BE2C (cell line): ENCODE measurements around the gene RGS6.

Source experiments
- DNase-seq: peaks from one replicate; pipeline ENCODE4 v3.0.0-alpha.2; 2020
- H3K27me3 ChIP-seq: fragments of 250-450 bp; sonication (Bioruptor Pico); 2 replicates; pipeline ENCODE4 v1.5.1; 2020; ENCODE audit warnings: mild to moderate bottlenecking
- H3K36me3 ChIP-seq: fragments of 250-450 bp; sonication (Bioruptor Pico); 2 replicates; pipeline ENCODE4 v1.5.1; 2020; ENCODE audit warnings: mild to moderate bottlenecking
- H3K4me1 ChIP-seq: fragments of 250-450 bp; sonication (Bioruptor Pico); 2 replicates; pipeline ENCODE4 v1.5.1; 2020
- H3K4me3 ChIP-seq: 2 replicates; pipeline ENCODE4 v1.5.1; 2011; ENCODE audit warnings: low read depth, low read length
- H3K9me3 ChIP-seq: fragments of 250-450 bp; sonication (Bioruptor Pico); 2 replicates; pipeline ENCODE4 v1.5.1; 2020
- TF ChIP-seq, protein P1 (sequence below): IDR thresholded peaks from 2 replicates; pipeline ENCODE4 v1.5.1; 2012; ENCODE audit warnings: mild to moderate bottlenecking, low read depth, low read length

RGS6 gene

DNA sequence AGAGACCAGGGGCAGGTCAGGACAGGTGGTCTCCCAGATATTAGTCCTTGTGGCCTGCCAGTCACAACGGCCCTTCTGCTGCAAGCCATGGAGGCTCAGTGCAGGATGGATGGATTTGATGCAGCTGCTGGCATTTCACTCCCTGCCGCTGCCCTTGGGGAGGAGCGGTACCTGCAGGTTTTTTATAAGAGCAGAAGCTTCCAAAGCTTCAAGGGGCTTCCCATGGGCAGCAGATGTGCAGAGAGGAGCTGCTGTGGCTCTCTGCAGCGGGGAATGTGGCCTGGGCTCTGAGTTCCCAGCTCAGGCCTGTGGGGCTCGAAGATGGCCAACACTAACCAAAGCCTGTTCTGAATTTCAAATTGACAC is 582.4 kb downstream of the RGS6 start:
- no peaks in the 10 kb centered on the region for H3K4me1 ChIP-seq
- H3K27me3 ChIP-seq: peaks cover 12% of the 10 kb centered on the region
- TF ChIP-seq, protein P1, sequence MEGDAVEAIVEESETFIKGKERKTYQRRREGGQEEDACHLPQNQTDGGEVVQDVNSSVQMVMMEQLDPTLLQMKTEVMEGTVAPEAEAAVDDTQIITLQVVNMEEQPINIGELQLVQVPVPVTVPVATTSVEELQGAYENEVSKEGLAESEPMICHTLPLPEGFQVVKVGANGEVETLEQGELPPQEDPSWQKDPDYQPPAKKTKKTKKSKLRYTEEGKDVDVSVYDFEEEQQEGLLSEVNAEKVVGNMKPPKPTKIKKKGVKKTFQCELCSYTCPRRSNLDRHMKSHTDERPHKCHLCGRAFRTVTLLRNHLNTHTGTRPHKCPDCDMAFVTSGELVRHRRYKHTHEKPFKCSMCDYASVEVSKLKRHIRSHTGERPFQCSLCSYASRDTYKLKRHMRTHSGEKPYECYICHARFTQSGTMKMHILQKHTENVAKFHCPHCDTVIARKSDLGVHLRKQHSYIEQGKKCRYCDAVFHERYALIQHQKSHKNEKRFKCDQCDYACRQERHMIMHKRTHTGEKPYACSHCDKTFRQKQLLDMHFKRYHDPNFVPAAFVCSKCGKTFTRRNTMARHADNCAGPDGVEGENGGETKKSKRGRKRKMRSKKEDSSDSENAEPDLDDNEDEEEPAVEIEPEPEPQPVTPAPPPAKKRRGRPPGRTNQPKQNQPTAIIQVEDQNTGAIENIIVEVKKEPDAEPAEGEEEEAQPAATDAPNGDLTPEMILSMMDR: no peak
- no peak for DNase-seq
- H3K9me3 ChIP-seq: no peaks in the 10 kb centered on the region
- no peak overlapping the region for H3K4me3 ChIP-seq
- no peaks in the 10 kb centered on the region for H3K36me3 ChIP-seq

- no peaks in the 10 kb centered on the region for H3K4me1 ChIP-seq
- no peaks in the 10 kb centered on the region for H3K36me3 ChIP-seq
- no peak for DNase-seq
- H3K9me3 ChIP-seq: no peaks in the 10 kb centered on the region
- TF ChIP-seq, protein P1: 0 out of 2 replicates have a peak, but pooled peaks have one; percentile 5
- H3K27me3 ChIP-seq: peaks cover 4% of the 10 kb centered on the region
- H3K4me3 ChIP-seq: no peak overlapping the region
These were observed 583.8 kb downstream of the RGS6 start for GRCh38 chr14:72515779-72516770.

DNA sequence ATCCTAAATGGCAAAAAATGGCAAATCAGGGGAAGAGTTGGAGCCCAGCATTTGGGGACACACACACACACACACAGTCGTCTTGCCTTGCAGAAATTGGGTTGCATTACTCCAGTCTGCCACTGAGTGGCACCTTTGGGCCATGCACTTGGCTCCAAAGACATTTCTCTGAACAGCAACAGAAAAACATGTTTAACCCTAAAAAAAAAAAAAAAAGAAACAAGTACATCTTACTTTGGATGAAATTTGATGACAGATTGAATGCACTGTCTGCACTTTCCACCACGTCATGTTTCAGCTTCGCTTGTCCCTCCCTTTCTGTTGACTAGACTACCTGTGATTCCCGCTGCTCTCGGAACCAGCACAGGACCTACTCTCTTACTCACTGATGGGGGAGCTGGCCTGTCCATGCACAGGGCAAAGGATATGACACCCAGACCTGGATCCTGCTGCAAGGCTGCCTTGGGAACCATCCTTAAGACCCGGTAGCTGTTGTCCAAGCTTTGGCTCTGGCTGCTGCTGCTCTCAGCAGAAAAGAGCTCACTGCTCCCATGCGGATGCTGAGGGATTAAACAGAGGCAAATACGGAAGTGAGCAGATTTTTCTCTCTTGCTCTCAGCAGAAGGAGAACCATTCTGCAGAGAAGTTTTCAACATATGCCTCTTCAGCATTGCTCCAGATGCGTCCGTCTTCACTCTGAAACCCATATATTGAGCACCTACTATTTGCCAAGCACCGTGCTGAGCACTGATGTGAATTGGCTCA is 584.9 kb downstream of the RGS6 start:
- TF ChIP-seq, protein P1: peak; percentile 98
- no peak overlapping the region for H3K4me3 ChIP-seq
- no peaks in the 10 kb centered on the region for H3K9me3 ChIP-seq
- peak; percentile 72 for DNase-seq
- H3K36me3 ChIP-seq: no peaks in the 10 kb centered on the region
- no peaks in the 10 kb centered on the region for H3K4me1 ChIP-seq
- H3K27me3 ChIP-seq: no peaks in the 10 kb centered on the region

- Histone ChIP-seq H3K4me1 (no peaks in the 10 kb centered on the region), H3K9me3 (no peaks in the 10 kb centered on the region), H3K36me3 (no peaks in the 10 kb centered on the region), H3K4me3 (no peak overlapping the region), H3K27me3 (no peaks in the 10 kb centered on the region)
- no peak for DNase-seq
- TF ChIP-seq, protein P1: no peak
These were observed 585.5 kb downstream of the RGS6 start for GRCh38 chr14:72517736-72518135.

DNA sequence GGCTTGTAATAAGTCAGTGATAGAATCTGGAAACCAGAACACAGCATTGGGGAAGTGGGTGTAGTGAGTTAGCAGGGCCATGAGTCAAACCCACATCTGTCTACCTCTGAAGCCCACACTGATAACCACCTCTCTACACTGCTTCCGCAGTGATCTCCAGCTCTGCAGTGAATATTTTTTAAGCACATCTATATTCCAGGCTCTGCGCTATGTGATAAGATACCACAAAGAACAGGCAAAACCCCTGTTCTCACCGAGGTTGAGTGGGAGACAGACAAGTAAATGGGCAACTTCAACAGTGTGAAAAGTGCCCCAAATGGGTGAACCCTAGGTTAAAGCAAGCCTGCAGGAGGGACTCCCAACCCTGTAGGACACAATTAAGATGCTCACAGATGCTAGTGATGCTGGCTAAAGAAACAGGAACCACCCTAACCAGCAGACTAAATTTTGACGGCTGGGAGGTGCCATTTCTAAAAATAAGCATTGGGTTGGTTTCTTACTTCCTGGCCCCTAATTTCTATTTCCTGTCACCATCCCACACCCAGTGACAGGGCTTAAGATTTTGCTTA is 586.7 kb downstream of the RGS6 start:
- Histone ChIP-seq H3K4me3 (no peak overlapping the region), H3K9me3 (no peaks in the 10 kb centered on the region), H3K36me3 (no peaks in the 10 kb centered on the region), H3K4me1 (no peaks in the 10 kb centered on the region), H3K27me3 (no peaks in the 10 kb centered on the region)
- DNase-seq: no peak
- TF ChIP-seq, protein P1: no peak
